NCI-H146 (cell line): ENCODE results near the gene CFAP68.

Experiments used
- DNase-seq: peaks from one replicate; lab custom pipeline; 2025; lab: John Stamatoyannopoulos, UW

Gene CFAP68

DNA sequence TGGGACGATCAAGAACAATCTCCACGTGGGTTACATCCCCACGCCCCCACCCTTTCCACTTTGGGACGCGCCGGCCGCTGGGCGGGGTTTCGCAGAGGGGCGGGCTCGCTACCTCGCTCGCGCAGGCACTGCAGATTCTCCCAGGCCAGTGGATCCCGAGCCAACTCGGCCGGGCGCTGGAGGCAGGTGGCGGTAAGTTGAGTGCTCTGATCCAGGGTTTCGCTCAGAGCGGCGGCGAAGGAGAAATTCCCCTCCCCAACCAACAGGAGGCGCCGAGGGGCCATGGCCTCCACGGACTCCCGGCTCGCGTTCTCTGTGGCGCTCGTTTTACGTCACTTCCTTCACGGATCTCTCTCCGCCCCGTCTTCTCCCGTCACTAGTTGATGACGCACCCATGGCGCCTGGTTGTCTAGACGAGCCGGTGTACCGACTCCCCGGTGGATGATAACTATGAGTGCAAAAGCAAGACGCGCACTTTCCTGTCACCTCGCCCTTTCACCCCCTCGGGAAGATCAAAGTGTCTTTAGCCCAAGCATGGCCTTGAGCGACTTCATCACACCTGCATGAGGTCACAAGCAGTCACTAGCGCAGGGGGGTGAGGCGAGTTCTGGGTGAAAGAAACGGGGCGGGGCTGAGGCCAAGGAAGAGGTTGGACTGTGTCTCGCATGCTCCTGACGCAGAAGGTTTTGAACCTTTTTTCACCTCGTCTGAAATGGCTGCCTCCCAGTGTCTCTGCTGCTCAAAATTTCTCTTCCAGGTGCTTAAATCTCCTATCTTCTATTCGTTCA lies at the start of gene CFAP68, which contains the start of gene FDXACB1:
Gene CFAP68, plus strand, starts transcription at position 693 of the 788 bp plus-strand sequence. Its CDS starts 20 bp downstream, at position 713.
Gene FDXACB1, minus strand, starts transcription at position 317 of the 788 bp plus-strand sequence. Its CDS starts 33 bp downstream, at position 284.
- DNase-seq, result peak; percentile 97

GRCh38 chr11:111833524-111833923 lies 45.8 kb upstream of the CFAP68 start:
- no peak for DNase-seq

DNA sequence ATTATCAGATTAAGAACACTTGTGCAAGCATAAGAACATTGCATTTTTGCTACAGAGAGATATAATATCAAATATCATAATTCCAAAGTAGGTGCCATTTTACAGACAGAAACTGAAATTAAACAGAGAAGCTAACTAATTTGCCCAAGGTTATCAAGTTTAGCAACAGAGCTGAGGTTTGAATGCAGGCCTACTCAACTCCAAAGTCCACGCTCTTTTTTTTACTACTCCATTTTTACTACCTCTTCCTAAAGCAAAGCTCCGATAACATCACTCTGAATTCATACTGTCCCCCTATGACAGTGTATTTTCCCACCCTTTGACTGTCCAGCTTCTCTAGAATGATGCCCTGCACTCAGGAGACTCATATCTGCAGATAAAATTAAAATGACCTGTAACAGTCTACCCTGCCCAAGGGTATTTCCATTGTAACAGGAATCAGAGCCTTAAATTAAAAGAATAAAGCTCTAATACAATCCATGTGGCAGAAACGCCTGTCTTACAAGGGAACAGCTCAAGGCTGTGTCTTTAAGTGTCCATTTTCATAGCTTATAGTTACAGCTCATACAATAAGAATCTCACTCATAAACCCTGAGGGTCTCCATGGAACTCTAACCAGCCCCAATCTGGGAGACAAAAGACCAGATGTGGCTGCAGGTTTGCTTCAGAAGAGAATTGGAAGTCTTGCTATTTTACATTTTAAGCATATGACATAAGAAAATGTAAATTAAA lies 44.7 kb upstream of the CFAP68 start:
- no peak for DNase-seq

DNA sequence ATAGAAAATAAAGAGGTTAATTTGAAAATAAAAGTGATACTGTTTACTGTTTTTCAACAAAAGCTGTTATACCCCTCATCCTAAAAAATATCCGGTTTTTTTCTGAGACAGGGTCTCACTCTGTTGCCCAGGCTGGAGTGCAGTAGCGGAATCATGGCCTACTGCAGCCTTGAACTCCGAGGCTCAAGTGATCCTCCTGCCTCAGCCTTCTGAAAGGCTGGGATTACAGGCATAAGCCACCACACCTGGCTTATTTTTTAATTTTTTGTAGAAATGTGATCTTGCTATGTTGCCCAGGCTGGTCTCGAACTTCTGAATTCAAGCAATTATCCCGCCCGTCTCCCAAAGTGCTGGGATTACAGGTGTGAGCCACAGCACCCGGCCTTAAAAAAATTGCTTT lies 43.7 kb upstream of the CFAP68 start:
- no peak for DNase-seq

- DNase-seq, result no peak
Observed at GRCh38 chr11:111836162-111836561, 43.2 kb upstream of the CFAP68 start.

DNA sequence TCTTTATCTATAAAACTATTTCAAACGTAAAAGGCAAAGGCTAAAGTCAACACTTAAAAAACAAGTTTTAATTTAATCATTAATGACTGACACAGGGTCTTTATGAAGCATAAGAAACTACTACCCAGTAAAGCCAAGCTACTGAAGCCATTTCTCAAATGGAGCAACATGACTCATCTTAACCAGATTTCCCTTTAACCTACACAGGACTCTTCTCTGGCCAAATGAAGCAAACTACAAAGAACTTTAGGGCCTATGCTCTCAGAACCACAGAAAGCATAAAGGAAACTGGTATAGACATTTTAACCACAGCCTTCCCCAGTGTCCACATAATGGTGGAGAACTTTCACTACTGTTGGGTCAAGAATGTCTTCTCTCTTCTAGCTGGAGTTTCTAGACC lies 42.6 kb upstream of the CFAP68 start:
- no peak for DNase-seq

- DNase-seq, result no peak
Observed at GRCh38 chr11:111837366-111837891, 41.9 kb upstream of the CFAP68 start.

DNA sequence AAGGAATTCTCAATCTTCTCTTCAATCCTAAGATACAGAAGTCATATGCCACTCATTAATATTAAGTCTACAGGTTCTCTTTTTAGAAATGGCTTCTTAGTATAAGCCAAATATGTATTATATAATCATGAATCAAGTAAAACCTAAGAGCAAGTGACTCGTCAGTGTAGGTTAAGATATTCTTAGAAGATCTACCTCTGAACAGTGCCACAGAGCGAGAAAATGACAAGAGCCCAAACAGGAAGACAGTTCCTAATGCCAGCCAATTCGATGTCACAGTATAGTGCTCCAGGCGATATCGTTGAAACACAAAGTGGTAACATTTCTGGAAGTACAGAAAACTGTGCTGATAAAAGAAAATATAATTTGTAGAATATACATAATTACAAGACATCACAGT lies 41.3 kb upstream of the CFAP68 start:
- DNase-seq, result no peak

DNA sequence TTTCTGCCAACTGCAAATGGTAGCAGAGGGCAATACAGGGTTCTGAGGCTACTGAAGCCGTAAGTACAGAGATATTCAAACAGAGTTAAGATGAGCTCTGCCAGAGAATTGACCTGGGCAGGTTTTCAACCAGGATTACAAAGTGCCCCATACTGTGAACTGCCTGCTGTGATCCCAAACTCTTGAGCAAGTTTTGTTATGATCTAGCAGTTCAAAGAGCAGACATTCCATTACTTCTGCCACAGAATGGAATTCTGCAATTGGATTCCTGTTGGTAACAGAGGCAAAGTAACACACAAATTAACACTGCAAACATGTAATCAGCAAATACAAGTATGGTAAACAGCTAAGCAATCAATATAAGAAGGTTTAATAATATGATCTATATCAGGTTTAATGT lies 39.2 kb upstream of the CFAP68 start:
- no peak for DNase-seq

- peak; percentile 80 for DNase-seq
Observed at GRCh38 chr11:111841370-111842053, 37.8 kb upstream of the CFAP68 start.

DNA sequence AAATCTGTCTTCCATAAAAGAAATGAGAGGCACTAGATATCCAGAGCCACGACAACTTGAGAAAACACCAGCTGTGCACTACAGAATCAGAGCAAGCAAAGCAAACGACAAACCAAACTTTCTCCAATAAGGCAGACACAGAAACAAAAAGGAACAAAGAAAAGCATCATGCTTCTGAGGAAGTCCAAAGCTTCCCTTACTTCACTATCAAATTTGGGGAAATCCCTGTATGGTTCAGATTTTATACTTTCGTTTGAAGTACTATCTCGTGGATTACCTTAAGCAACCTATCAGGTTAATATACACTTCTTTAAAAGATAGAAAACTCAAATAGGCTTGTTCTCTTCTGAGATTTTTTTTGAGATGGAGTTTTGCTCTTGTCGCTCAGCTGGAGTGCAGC lies 35.7 kb upstream of the CFAP68 start:
- DNase-seq, result no peak

GRCh38 chr11:111845276-111846028 lies 33.9 kb upstream of the CFAP68 start:
- no peak for DNase-seq

- no peak for DNase-seq
Observed at GRCh38 chr11:111846063-111846462, 33.3 kb upstream of the CFAP68 start.

DNA sequence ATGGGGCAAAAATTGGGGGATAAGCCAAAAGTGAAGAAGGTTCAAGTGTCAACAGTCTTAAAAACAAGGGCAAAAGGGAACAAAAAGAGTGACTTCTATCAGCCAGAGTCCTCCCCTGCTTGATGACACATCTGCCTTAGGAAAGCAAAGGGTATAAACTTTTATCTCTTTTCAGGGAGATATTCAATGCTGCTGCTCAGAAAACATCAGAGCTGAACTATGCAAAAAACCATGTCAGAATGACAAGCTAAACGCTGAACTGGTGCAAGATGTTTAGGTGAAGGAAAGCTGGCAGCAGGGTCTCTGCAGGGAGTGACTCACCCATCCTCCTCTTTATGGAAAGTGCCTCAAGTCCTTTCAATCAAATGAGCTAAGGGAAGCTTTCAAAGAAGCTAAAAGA lies 32.7 kb upstream of the CFAP68 start:
- no peak for DNase-seq

- no peak for DNase-seq
Observed at GRCh38 chr11:111849631-111850030, 29.7 kb upstream of the CFAP68 start.

- DNase-seq, result no peak
Observed at GRCh38 chr11:111851067-111851466, 28.3 kb upstream of the CFAP68 start.

GRCh38 chr11:111851636-111852035 lies 27.7 kb upstream of the CFAP68 start:
- DNase-seq, result no peak

DNA sequence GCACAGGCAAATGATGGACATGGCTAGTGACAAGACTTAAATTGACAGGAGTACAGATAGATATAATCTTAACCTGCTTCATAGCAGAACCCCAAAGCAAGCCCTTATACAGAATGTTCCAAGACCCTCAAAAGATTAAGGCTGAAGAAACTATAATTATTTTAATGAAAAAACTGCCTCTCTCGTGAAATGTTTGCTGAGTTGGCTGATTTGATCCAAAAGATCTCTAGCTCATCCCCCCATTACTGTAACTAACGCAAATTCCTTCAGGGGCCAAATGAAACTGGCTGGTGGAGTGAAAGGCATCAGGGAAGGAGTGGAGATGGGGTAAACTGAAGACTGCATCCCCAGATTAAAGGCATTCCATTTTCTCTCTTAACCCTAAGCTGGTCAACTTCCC lies 27.2 kb upstream of the CFAP68 start:
- DNase-seq, result no peak

GRCh38 chr11:111855506-111855905 lies 23.8 kb upstream of the CFAP68 start:
- no peak for DNase-seq

GRCh38 chr11:111860257-111860656 lies 19.1 kb upstream of the CFAP68 start:
- DNase-seq, result no peak

DNA sequence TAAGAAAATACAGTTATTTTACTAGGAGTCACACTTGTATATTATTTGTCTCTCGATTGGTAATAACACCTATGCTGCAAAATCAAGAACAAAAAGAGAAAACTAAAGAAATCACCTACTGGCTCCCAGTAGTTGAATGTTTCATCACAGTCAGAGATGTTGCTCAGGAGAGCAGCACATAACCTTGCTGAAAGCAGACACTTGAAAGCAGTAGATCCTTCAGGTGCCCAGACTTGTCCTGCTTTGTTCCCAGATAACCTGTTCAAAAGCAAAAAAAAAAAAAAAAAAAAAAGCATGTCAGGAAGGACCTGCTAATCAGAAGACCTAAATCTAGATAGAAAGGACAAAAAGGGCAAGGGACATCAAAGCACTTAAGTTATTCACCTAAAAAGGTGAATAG lies 9.2 kb upstream of the CFAP68 start:
- no peak for DNase-seq

DNA sequence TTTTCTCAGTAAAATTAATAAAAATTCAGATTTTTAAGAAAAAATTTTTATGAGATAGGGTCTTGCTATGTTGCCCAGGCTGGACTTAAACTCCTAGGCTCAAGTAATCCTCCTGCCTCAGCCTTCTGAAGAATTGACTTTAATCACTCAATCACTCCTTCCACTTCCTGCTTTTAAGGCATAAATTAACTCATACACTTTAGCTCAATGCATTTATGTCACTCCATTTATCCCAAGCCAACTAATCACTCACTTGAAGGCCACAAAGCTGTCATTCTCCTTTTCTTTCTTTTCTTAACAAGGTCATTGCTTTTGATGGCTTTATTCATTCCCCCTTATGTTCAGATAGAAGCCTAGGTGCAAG lies 8.8 kb upstream of the CFAP68 start:
- DNase-seq, result no peak
